ENCODE results near the gene TMSB4X.
"Not testable (repeated sequence)": the region's sequence is repeated elsewhere in the genome, so short reads cannot be mapped to it uniquely, and the experiment has no call there.

Gene TMSB4X

DNA sequence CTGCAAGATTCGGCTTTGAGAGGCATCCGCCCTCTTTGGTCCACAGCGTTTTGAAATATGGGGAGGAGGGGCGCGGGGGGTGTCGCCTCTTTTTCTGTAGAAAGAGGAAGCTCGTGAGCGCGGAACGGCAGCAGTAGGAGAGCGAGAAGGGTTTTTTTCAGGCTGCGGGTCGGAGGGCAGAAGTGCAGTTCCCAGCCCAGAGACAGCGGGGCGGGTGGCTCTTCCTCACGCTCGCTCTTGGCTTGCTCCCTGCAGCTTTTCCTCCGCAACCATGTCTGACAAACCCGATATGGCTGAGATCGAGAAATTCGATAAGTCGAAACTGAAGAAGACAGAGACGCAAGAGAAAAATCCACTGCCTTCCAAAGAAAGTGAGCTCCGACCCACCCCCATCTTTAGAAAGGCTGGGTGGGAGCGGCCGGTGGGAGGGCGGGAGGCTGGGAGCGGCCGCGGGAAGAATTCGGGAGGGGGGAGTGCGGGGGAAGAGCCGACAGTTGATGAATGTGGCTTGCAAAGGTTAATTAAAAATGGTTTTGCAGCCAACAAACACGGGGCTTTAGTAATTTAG is 1.2 kb downstream of the TMSB4X start:
- no peak for DNase-seq (ENCODE audit: low read depth in 3 of 3)

GRCh38 chrX:12976819-12977732 is 2.2 kb downstream of the TMSB4X start:
- DNase-seq (ENCODE audit: low read depth in 3 of 3) = not testable (repeated sequence)

DNA sequence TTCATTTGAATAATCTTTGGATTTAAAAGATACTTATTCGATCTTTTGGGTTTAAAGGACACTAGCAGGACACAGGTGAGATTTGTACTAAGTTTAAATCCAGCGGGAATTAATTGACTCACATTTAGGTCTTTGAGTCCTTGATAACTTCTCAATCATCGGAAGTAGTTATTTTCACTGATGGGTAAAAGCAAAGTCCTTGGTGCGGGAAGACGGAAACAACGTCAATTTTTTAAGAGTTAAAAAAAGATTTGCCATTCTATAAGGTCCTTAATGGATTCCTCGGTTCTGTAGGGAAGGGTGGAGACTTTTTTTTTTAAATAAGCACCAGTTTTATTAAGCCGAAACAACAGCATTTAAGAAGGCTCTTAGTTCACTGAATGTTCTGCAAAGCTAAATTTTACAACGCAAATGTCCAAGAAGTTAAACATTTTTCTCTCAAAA is 2.9 kb downstream of the TMSB4X start:
- DNase-seq (ENCODE audit: low read depth in 3 of 3) = no peak

GRCh38 chrX:12978205-12979025 is 3.5 kb downstream of the TMSB4X start:
- peak in 1 of 3 experiments; percentile 59 for DNase-seq (ENCODE audit: low read depth in 3 of 3)

GRCh38 chrX:12979026-12979607 is 4.2 kb downstream of the TMSB4X start:
- DNase-seq (ENCODE audit: low read depth in 3 of 3) = no peak

DNA sequence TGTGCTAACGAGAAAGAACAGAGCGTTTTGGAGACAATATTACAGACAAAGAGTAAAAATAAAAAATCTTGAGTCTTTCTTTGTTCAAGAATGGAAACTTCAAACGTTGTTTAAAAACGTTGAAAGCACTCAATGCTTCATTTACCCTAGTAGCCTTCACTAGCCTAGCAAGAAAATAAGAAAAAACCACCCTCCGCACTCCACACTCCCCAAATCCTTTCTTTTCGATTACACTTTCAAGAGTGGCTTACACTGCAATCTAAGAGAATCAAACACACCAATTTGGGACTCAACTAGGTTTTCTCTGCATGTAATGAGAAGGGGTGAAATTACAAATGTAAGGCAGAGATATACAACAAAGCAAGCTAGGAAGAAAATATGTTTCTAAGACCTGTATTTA is 4.7 kb downstream of the TMSB4X start:
- DNase-seq (ENCODE audit: low read depth in 3 of 3) = no peak

DNA sequence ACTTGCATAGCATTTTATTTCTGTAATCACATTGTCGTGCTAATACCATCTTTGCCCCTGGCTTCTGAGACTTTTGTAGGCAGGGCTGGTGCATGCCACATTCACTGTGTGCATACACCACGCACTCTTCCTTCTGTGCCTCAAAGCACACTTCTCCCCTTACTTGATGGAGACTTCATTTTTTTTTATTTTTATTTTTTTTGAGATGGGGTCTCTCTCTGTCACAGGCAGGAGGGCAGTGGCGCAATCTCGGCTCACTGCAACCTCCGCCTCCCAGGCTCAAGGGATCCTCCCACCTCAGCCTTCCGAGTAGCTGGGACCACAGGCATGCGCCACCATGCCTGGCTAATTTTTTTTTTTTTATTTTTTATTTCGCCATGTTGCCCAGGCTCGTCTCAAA is 5.1 kb downstream of the TMSB4X start:
- DNase-seq (ENCODE audit: low read depth in 3 of 3) = not testable (repeated sequence)

DNA sequence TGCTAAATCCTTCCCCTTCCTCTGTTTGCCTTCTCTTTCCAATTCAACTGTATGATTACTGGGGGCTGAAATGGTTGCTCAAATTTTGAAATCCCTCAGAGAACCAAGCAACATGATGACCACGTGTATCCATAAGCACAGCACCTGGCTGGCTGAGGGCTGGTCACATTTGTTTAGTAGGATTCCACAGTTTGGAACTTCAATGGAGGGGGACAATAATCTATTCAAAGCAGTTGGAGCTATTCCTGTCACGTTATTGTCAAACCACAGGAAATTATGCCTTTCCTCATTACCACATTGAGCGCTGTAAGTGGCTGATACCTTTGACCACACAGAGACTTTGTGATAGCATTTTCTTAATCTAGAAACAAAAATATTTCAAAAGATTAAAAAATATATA is 7.0 kb downstream of the TMSB4X start:
- DNase-seq (ENCODE audit: low read depth in 3 of 3) = no peak

DNA sequence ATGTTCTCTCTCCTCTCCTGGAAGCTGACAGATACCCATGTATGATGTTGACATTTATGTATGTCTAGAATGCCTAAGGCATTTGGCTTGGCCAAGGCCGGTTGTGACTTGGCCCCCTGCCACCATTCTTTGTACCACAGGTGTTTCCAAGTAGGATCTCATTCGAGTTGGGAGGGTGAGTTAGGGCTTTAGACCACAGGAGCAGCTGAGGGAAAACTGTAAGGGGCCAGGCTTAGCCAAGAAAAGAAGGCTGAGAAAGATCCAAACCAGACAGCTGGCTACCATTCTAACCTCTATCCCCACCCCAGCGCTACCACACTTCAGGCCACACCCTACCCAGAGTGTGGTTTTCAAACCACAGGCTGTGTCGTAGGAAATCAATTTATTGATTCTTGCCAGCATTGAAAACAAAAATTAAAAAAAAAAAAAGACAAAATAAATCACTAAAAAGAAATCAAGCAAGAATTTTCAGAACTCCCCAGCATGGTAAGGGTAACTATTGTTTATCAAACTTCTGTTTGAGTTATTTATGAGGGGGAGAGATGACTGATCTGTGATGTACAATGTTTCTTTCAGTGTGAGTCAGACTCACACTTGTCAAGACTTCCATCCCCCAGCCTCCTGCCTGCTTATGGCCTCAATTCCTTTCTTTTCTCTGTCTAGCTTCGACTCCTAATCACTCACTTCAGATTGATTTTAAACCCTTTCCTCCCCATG is 9.9 kb downstream of the TMSB4X start:
- DNase-seq (ENCODE audit: low read depth in 3 of 3) = no peak

GRCh38 chrX:12985331-12985730 is 10.4 kb downstream of the TMSB4X start:
- DNase-seq (ENCODE audit: low read depth in 3 of 3) = no peak

GRCh38 chrX:12986164-12986779 is 11.4 kb downstream of the TMSB4X start:
- no peak for DNase-seq (ENCODE audit: low read depth in 3 of 3)

DNA sequence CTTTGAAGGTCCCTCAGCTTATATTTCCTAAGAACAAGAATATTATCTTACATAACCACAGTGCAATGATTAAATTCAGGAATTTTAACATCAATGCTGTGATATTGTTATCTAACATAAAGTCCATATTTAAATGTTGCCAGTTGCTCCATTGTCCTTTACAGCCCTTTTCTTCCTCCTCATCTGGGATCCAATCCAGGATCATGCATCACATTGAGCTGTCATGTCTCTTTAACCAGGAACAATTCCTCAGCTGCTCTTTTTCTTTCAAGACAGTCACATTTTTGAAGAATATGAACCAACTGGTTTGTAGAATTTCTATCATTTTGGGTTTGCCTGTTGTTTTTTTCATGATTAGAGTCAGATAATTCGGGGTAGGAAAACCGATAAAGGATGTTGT is 12.0 kb downstream of the TMSB4X start:
- DNase-seq (ENCODE audit: low read depth in 3 of 3) = no peak

DNA sequence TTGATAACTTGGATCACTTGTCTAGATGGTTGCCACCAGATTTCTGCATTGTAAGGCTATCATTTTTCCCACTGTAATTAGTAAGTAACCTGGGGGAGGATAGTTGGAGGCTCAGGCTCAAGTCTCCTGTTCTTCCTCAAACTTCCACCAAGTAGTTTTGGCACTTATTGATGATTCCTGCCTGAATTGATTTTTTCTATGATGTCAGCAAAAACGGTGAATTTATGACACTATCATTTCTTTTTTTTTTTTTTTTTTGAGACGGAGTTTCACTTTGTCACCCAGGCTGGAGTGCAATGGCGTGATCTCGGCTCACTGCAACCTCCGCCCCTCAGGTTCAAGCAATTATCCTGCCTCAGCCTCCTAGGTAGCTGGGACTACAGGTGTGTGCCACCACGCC is 12.4 kb downstream of the TMSB4X start:
- no peak for DNase-seq (ENCODE audit: low read depth in 3 of 3)

DNA sequence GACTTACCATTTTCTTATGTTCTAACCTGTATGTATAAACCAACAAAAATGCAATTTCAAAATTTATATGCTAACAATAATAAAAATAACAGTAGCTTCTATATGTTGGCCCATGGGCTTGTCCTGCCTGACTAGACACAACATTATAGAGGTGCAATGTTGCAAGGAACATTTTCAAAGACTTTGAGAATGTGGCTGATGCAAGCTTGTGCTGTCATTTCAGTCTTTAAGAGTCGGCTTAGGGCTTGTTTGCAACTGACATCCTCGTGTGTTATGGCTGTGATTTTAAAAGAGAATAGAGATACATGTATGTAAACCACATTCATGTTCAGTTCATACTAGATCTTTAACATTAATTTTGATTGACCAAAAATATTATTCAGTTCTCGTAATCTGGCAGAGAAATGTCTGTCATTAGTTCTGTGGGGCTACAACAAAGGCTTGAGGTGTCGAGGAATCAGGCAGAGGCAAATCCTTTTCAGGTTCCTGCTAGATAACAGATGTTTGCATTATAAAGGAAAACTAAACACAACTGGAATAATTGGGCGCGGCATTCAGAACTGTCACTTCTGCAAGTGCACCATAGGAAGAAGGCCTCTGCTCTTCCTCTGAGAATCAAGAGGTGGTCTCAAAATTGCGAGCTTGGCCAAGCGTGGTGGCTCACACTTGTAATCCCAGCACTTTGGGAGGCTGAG is 13.1 kb downstream of the TMSB4X start:
- no peak for DNase-seq (ENCODE audit: low read depth in 3 of 3)

DNA sequence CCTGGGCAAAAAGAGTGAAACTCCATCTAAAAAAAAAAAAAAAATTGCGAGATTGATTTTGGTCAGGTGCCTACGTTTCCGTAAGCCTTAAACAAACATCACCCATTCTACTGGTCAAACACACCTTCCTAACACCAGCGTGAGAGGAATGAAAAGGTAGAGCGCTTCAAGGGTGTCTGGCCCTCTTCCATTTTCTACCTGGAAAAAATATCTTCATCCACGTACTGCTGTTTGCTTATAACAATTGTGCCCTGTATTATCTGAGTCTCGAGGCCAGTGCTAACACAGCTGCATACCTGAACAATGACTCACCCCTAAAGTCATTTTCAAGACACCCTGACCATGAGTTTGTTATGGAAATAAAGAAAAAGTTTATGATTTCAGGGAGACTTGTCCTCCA is 13.9 kb downstream of the TMSB4X start:
- DNase-seq (ENCODE audit: low read depth in 3 of 3) = no peak

- DNase-seq (ENCODE audit: low read depth in 3 of 3) = no peak
Measured at GRCh38 chrX:12989461-12989860, 14.6 kb downstream of the TMSB4X start.

DNA sequence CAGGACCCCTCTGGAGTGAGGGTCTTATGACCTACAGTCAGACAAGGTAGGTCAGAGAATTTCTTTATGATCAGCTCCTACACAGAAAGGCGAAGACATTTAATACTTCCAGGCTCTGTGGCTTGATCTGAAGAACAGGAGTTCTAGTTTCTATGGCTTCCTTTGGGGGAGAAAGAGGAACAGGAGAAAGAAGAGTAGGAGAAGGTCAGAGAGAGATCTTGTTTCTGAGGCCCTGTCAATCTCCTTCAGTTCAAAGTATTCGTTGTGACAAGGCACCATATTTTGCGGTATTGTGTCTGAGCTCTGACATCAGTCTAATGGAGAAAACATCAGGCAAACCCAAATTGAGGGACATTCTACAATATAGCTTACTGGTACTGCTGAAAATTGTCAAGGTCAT is 16.7 kb downstream of the TMSB4X start:
- DNase-seq (ENCODE audit: low read depth in 3 of 3) = no peak

GRCh38 chrX:12992544-12993118 is 17.7 kb downstream of the TMSB4X start:
- DNase-seq (ENCODE audit: low read depth in 3 of 3) = no peak

- DNase-seq (ENCODE audit: low read depth in 3 of 3) = no peak
Measured at GRCh38 chrX:12993826-12994225, 18.9 kb downstream of the TMSB4X start.

- no peak for DNase-seq (ENCODE audit: low read depth in 3 of 3)
Measured at GRCh38 chrX:12994321-12994720, 19.4 kb downstream of the TMSB4X start.

All from stimulated activated CD4-positive, alpha-beta T cell treated with anti-CD3 and anti-CD28 coated beads, TNF-alpha, amount 100 ng/mL, for 24 hours (primary cell).